Measurements from ENCODE around the gene CYBC1. TPM values are rescaled to one million over a fixed set of nuclear protein-coding genes. Genes with fewer than 3 reads are reported as not detected.
A peak's percentile ranks its signal among the peaks of the same experiment; 100 is the strongest.

CYBC1 gene
- total and polyA plus RNA-seq, 9 of the 15 experiments (the other 6 are each of a cell fraction or from before 2014, with no cell fraction given), result 1.3 to 71.8 (median 49.9) TPM

GRCh38 chr17:82461827-82462524 lies 11.4 kb upstream of the CYBC1 start (continued):
- TF ChIP-seq, protein P1, sequence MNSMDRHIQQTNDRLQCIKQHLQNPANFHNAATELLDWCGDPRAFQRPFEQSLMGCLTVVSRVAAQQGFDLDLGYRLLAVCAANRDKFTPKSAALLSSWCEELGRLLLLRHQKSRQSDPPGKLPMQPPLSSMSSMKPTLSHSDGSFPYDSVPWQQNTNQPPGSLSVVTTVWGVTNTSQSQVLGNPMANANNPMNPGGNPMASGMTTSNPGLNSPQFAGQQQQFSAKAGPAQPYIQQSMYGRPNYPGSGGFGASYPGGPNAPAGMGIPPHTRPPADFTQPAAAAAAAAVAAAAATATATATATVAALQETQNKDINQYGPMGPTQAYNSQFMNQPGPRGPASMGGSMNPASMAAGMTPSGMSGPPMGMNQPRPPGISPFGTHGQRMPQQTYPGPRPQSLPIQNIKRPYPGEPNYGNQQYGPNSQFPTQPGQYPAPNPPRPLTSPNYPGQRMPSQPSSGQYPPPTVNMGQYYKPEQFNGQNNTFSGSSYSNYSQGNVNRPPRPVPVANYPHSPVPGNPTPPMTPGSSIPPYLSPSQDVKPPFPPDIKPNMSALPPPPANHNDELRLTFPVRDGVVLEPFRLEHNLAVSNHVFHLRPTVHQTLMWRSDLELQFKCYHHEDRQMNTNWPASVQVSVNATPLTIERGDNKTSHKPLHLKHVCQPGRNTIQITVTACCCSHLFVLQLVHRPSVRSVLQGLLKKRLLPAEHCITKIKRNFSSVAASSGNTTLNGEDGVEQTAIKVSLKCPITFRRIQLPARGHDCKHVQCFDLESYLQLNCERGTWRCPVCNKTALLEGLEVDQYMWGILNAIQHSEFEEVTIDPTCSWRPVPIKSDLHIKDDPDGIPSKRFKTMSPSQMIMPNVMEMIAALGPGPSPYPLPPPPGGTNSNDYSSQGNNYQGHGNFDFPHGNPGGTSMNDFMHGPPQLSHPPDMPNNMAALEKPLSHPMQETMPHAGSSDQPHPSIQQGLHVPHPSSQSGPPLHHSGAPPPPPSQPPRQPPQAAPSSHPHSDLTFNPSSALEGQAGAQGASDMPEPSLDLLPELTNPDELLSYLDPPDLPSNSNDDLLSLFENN (IDR thresholded peaks at IDR 0.05; ENCODE audit: low read depth in 2 of 2, low read length in 2 of 2), result peak in 1 of 2 experiments; percentile 96; a peak in 2 of 4 replicates
- no peak for TF ChIP-seq RBM34 (IDR thresholded peaks at IDR 0.05; ENCODE audit: borderline replicate concordance, insufficient read depth, low read length)
- peak; percentile 75 for TF ChIP-seq ZNF316 (IDR thresholded peaks at IDR 0.05)
- TF ChIP-seq, protein P2, sequence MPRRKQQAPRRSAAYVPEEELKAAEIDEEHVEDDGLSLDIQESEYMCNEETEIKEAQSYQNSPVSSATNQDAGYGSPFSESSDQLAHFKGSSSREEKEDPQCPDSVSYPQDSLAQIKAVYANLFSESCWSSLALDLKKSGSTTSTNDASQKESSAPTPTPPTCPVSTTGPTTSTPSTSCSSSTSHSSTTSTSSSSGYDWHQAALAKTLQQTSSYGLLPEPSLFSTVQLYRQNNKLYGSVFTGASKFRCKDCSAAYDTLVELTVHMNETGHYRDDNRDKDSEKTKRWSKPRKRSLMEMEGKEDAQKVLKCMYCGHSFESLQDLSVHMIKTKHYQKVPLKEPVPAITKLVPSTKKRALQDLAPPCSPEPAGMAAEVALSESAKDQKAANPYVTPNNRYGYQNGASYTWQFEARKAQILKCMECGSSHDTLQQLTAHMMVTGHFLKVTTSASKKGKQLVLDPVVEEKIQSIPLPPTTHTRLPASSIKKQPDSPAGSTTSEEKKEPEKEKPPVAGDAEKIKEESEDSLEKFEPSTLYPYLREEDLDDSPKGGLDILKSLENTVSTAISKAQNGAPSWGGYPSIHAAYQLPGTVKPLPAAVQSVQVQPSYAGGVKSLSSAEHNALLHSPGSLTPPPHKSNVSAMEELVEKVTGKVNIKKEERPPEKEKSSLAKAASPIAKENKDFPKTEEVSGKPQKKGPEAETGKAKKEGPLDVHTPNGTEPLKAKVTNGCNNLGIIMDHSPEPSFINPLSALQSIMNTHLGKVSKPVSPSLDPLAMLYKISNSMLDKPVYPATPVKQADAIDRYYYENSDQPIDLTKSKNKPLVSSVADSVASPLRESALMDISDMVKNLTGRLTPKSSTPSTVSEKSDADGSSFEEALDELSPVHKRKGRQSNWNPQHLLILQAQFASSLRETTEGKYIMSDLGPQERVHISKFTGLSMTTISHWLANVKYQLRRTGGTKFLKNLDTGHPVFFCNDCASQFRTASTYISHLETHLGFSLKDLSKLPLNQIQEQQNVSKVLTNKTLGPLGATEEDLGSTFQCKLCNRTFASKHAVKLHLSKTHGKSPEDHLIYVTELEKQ (CRISPR knock-in tag; IDR thresholded peaks at IDR 0.05), result no peak
- TF ChIP-seq, protein P3, sequence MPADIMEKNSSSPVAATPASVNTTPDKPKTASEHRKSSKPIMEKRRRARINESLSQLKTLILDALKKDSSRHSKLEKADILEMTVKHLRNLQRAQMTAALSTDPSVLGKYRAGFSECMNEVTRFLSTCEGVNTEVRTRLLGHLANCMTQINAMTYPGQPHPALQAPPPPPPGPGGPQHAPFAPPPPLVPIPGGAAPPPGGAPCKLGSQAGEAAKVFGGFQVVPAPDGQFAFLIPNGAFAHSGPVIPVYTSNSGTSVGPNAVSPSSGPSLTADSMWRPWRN (IDR thresholded peaks at IDR 0.05; ENCODE audit: low read depth), result peak; percentile 92
- 0 out of 2 replicates have a peak, but pooled peaks have one; percentile 27 for TF ChIP-seq JUN (IDR thresholded peaks at IDR 0.05; ENCODE audit: borderline replicate concordance, low read depth, low read length)
- 0 out of 2 replicates have a peak, but pooled peaks have one; percentile 12 for TF ChIP-seq JUN (CRISPR knock-in tag; IDR thresholded peaks at IDR 0.05; ENCODE audit: borderline replicate concordance)
- TF ChIP-seq, protein P4, sequence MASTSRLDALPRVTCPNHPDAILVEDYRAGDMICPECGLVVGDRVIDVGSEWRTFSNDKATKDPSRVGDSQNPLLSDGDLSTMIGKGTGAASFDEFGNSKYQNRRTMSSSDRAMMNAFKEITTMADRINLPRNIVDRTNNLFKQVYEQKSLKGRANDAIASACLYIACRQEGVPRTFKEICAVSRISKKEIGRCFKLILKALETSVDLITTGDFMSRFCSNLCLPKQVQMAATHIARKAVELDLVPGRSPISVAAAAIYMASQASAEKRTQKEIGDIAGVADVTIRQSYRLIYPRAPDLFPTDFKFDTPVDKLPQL (IDR thresholded peaks at IDR 0.05; ENCODE audit: extremely low read depth, insufficient read length), result no peak
- TF ChIP-seq, protein P5, sequence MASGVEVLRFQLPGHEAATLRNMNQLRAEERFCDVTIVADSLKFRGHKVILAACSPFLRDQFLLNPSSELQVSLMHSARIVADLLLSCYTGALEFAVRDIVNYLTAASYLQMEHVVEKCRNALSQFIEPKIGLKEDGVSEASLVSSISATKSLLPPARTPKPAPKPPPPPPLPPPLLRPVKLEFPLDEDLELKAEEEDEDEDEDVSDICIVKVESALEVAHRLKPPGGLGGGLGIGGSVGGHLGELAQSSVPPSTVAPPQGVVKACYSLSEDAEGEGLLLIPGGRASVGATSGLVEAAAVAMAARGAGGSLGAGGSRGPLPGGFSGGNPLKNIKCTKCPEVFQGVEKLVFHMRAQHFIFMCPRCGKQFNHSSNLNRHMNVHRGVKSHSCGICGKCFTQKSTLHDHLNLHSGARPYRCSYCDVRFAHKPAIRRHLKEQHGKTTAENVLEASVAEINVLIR (CRISPR knock-in tag; IDR thresholded peaks at IDR 0.05), result no peak
- TF ChIP-seq PKNOX1 (IDR thresholded peaks at IDR 0.05), result peak; percentile 97
- TF ChIP-seq FOXA1 (IDR thresholded peaks at IDR 0.05; ENCODE audit: borderline replicate concordance), result peak; percentile 98
- TF ChIP-seq ZNF174 (CRISPR knock-in tag; IDR thresholded peaks at IDR 0.05), result no peak
- no peak for TF ChIP-seq ZNF263 (CRISPR knock-in tag; IDR thresholded peaks at IDR 0.05; ENCODE audit: borderline replicate concordance)
- no peak for TF ChIP-seq ZNF696 (CRISPR knock-in tag; conservative IDR thresholded peaks at IDR 0.05)
- 0 out of 2 replicates have a peak, but pooled peaks have one; percentile 64 for TF ChIP-seq ZNF584 (CRISPR knock-in tag; IDR thresholded peaks at IDR 0.05; ENCODE audit: low read depth)
- TF ChIP-seq TCF7L2 (IDR thresholded peaks at IDR 0.05; ENCODE audit: low read depth, low read length), result no peak

All from K562 (cell line).